ENCODE results near the gene KIF1A.

The KIF1A gene

GRCh38 chr2:240819858-240820606 lies at the start of gene KIF1A:
KIF1A (minus strand) TSS chr2:240820219; CDS start chr2:240797752, 22,467 bp downstream.
- peak; percentile 66 for DNase-seq (ENCODE audit: low spot score)

GRCh38 chr2:240869109-240869955 lies 49.3 kb upstream of the KIF1A start:
- DNase-seq (ENCODE audit: low spot score), result no peak

GRCh38 chr2:240868286-240869108 lies 48.5 kb upstream of the KIF1A start, which contains the start of gene AGXT:
AGXT (plus strand) TSS chr2:240868824; CDS start chr2:240868866, 42 bp downstream.
- peak; percentile 23 for DNase-seq (ENCODE audit: low spot score)

- no peak for DNase-seq (ENCODE audit: low spot score)
Measured at GRCh38 chr2:240865391-240865790, 45.4 kb upstream of the KIF1A start.

- no peak for DNase-seq (ENCODE audit: low spot score)
Measured at GRCh38 chr2:240864475-240864874, 44.5 kb upstream of the KIF1A start.

- DNase-seq (ENCODE audit: low spot score), result no peak
Measured at GRCh38 chr2:240861547-240861946, 41.5 kb upstream of the KIF1A start.

- no peak for DNase-seq (ENCODE audit: low spot score)
Measured at GRCh38 chr2:240858871-240859270, 38.9 kb upstream of the KIF1A start.

- DNase-seq (ENCODE audit: low spot score), result no peak
Measured at GRCh38 chr2:240858321-240858720, 38.3 kb upstream of the KIF1A start.

GRCh38 chr2:240857039-240858008 lies 37.3 kb upstream of the KIF1A start:
- DNase-seq (ENCODE audit: low spot score), result no peak

- DNase-seq (ENCODE audit: low spot score), result peak; percentile 25
Measured at GRCh38 chr2:240856151-240856980, 36.3 kb upstream of the KIF1A start.

- no peak for DNase-seq (ENCODE audit: low spot score)
Measured at GRCh38 chr2:240855670-240856069, 35.7 kb upstream of the KIF1A start.

- no peak for DNase-seq (ENCODE audit: low spot score)
Measured at GRCh38 chr2:240852671-240853314, 32.8 kb upstream of the KIF1A start.

GRCh38 chr2:240851078-240851991 lies 31.3 kb upstream of the KIF1A start:
- DNase-seq (ENCODE audit: low spot score), result peak; percentile 64

- no peak for DNase-seq (ENCODE audit: low spot score)
Measured at GRCh38 chr2:240850756-240851077, 30.7 kb upstream of the KIF1A start.

- DNase-seq (ENCODE audit: low spot score), result no peak
Measured at GRCh38 chr2:240850026-240850425, 30.0 kb upstream of the KIF1A start.

GRCh38 chr2:240848900-240849680 lies 29.1 kb upstream of the KIF1A start:
- DNase-seq (ENCODE audit: low spot score), result no peak

- DNase-seq (ENCODE audit: low spot score), result no peak
Measured at GRCh38 chr2:240847817-240848216, 27.8 kb upstream of the KIF1A start.

All from SW480 (cell line).